PC-3 (cell line): ENCODE measurements around the gene PPP1R14C. TPM values are rescaled to one million over a fixed set of nuclear protein-coding genes. Genes with fewer than 3 reads are reported as not detected.
A peak's percentile ranks its signal among the peaks of the same experiment; 100 is the strongest.

Experiments used
- ATAC-seq: fragments of 200-7000 bp; cut with Tn5 transposase; 2 replicates; pipeline ENCODE4 v1.9.1; 2020; ENCODE audit warnings: mild to moderate bottlenecking, moderate library complexity
- BruUV-seq: library from RNA; stranded (reverse); fragments of 400-500 nt; replicated peaks from 2 replicates; lab custom pipeline; 2021; lab: Mats Ljungman, UMichigan
- CTCF ChIA-PET: fragments of 300-600 bp; sonication (Branson Sonifier 250); formaldehyde crosslinking; loops from one replicate; lab custom pipeline; 2022; ENCODE audit warnings: antibody characterized with exemption; lab: Charles Lee
- POLR2A ChIA-PET: fragments of 300-600 bp; sonication (Branson Sonifier 250); formaldehyde crosslinking; loops from one replicate; lab custom pipeline; 2022; ENCODE audit warnings: antibody characterized with exemption; ENCODE audit not compliant: unreplicated experiment; lab: Charles Lee
- DNase-seq: peaks from one replicate; pipeline ENCODE4 v3.0.0-alpha.2; 2015
- H2AFZ ChIP-seq: fragments of 300-600 bp; sonication (generic); 2 replicates; pipeline ENCODE4 v1.6.0; 2016; ENCODE audit warnings: antibody characterized with exemption, low read length
- H3F3A ChIP-seq: fragments of 300-600 bp; sonication (generic); one replicate; pipeline ENCODE4 v1.6.0; 2017; ENCODE audit warnings: antibody characterized with exemption, low read length, control low read depth, mild to moderate bottlenecking; ENCODE audit not compliant: unreplicated experiment
- H3K27ac ChIP-seq: fragments of 300-600 bp; sonication (generic); 2 replicates; pipeline ENCODE4 v1.5.1; 2016; ENCODE audit warnings: mild to moderate bottlenecking, low read length
- H3K27me3 ChIP-seq: fragments of 300-600 bp; sonication (generic); 2 replicates; pipeline ENCODE4 v1.6.1; 2016; ENCODE audit warnings: low read length, mixed read lengths
- H3K36me3 ChIP-seq: fragments of 300-600 bp; sonication (generic); 2 replicates; pipeline ENCODE4 v1.6.1; 2016; ENCODE audit warnings: low read depth, mixed run types, low read length, mixed read lengths
- H3K4me1 ChIP-seq: fragments of 300-600 bp; sonication (generic); 2 replicates; pipeline ENCODE4 v1.5.1; 2016; ENCODE audit warnings: low read length; ENCODE audit not compliant: insufficient read depth
- H3K4me2 ChIP-seq: fragments of 300-600 bp; sonication (generic); 2 replicates; pipeline ENCODE4 v1.6.0; 2016; ENCODE audit warnings: low read length
- H3K4me3 ChIP-seq: fragments of 300-600 bp; sonication (generic); 2 replicates; pipeline ENCODE4 v1.5.1; 2016; ENCODE audit warnings: mild to moderate bottlenecking, low read length, mixed read lengths
- H3K79me2 ChIP-seq: fragments of 300-600 bp; sonication (generic); 2 replicates; pipeline ENCODE4 v1.6.1; 2017; ENCODE audit warnings: low read length, mixed read lengths
- H3K9ac ChIP-seq: fragments of 300-600 bp; sonication (generic); 2 replicates; pipeline ENCODE4 v1.6.0; 2016; ENCODE audit warnings: mild to moderate bottlenecking, low read length
- H3K9me2 ChIP-seq: fragments of 300-600 bp; sonication (generic); replicated peaks from 2 replicates; pipeline ENCODE4 v1.6.1; 2016; ENCODE audit warnings: mixed run types, low read length, mixed read lengths
- H3K9me3 ChIP-seq: fragments of 300-600 bp; sonication (generic); 2 replicates; pipeline ENCODE4 v1.6.1; 2016; ENCODE audit warnings: low read length, mixed read lengths
- H4K20me1 ChIP-seq: fragments of 300-600 bp; sonication (generic); 2 replicates; pipeline ENCODE4 v1.6.1; 2016; ENCODE audit warnings: low read length, mixed read lengths
- EZH2 ChIP-seq: fragments of 300-600 bp; sonication (generic); IDR thresholded peaks from one replicate; pipeline ENCODE4 v1.6.1; 2017; ENCODE audit warnings: antibody characterized with exemption, mild to moderate bottlenecking, low read length; ENCODE audit not compliant: unreplicated experiment
- EZH2phosphoT487 ChIP-seq: fragments of 300-600 bp; sonication (generic); IDR thresholded peaks from 2 replicates; pipeline ENCODE4 v1.6.1; 2018; ENCODE audit warnings: mild to moderate bottlenecking, antibody characterized with exemption, low read length, borderline replicate concordance
- intact Hi-C: fragments of 100-400 bp; cut with micrococcal nuclease; formaldehyde crosslinking; loops from 2 replicates; pipeline ENCODE4 v1.9.0; 2023
- total RNA-seq: library from RNA; depleted of rRNA; stranded (reverse); fragments of >200 nt; gene quantifications from 2 replicates; pipeline ENCODE4 v1.2.3, GENCODE V29; 2014
- TF ChIP-seq, protein P1 (sequence below): fragments of 300-600 bp; sonication (generic); conservative IDR thresholded peaks from 2 replicates; pipeline ENCODE4 v1.5.1; 2017; ENCODE audit warnings: antibody characterized with exemption, low read depth, mild to moderate bottlenecking, low read length

PPP1R14C gene
- total RNA-seq, 1 experiment from 2014 or later: 1.1 TPM

DNA sequence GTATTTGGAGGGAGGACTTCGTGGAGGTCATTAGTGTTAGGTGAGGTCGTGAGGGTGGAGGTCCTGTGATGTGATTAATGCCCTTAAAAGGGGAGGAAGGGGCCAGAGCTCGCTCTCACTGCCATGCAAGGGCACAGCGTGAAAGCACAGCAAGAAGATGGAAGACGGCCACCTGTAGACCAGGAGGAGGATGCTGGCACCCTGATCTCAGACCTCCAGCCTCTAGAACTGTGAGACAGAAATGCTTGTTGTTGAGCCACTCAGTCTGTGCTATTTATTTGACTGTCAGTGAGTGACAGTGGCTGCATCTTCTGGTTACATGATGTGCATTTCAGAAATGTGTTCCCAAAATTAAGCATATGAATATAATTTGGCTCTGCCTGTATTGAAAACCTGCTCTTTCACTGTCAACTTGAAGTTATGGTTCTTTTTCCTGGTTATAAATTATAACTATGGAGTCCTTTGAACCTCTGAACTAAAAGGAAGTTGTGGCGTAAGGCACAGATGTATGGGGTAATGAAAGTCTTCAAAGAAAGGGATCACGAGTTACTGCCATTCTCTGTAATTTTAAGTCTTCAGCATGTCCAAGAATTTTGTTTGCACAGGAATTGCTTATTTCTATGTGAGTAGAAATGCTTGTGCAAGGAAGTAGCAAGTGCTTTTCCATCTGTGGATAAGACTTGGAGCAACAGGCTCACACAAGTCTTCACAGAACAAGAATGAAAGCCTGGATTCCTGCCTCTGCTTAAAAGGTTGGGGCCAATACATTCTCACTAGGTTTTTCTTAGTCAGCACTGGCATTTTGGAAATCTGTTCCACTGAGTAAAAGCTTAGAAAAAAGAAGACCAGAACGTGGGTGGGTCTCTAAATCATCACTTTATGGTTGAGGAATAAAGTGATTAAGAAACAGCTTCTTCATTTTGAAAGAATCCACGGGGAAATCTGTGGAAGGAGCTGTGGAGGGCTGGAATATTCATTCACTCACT is 10.3 kb downstream of the PPP1R14C start:
- Histone ChIP-seq H3K9me3 (no peaks in the 10 kb centered on the region), H3K4me3 (no peak overlapping the region), H3K4me1 (no peaks in the 10 kb centered on the region), H3K9ac (no peak overlapping the region), H3K4me2 (no peak overlapping the region), H3K79me2 (no peaks in the 10 kb centered on the region), H4K20me1 (no peaks in the 10 kb centered on the region), H3K36me3 (no peaks in the 10 kb centered on the region), H3K27me3 (no peaks in the 10 kb centered on the region), H2AFZ (no peak overlapping the region), H3K27ac (no peak overlapping the region), H3F3A (no peaks in the 10 kb centered on the region), H3K9me2 (no peaks in the 10 kb centered on the region)
- ATAC-seq (no peak), DNase-seq (no peak)
- CTCF ChIA-PET: no interaction called here
- POLR2A ChIA-PET: no interaction called here
- no peak for TF ChIP-seq EZH2
- no peak for TF ChIP-seq EZH2phosphoT487
- TF ChIP-seq, protein P1, sequence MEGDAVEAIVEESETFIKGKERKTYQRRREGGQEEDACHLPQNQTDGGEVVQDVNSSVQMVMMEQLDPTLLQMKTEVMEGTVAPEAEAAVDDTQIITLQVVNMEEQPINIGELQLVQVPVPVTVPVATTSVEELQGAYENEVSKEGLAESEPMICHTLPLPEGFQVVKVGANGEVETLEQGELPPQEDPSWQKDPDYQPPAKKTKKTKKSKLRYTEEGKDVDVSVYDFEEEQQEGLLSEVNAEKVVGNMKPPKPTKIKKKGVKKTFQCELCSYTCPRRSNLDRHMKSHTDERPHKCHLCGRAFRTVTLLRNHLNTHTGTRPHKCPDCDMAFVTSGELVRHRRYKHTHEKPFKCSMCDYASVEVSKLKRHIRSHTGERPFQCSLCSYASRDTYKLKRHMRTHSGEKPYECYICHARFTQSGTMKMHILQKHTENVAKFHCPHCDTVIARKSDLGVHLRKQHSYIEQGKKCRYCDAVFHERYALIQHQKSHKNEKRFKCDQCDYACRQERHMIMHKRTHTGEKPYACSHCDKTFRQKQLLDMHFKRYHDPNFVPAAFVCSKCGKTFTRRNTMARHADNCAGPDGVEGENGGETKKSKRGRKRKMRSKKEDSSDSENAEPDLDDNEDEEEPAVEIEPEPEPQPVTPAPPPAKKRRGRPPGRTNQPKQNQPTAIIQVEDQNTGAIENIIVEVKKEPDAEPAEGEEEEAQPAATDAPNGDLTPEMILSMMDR: no peak
- no TSS peak for BruUV-seq
- intact Hi-C loops: no loop called here

DNA sequence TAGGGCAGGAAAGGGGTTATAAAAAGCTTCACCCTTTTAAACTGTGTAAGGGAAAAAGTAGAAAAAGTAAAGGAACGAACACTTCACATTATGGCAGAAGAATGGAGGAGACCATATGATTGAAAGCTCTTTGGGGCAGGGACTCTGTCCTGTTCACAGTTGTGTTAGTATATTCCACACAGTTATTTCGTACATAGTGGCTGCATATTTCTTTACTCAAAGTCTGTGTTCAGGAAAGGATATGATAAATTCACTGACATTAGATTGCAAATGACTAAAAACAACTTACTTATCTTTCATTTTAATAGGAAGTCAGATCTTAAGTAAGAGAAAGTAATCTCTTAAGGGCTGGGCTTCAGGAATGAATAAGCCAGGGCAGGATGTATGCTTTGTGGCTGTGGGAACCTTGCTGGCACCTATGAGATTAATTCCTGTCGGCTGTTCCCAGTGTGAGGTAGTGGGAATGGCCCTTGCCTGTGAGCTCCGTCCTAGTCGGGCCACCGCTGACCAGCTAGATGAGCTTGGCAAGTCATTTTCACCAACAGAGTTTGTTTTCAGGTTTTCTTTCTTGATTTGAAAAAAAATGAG is 11.2 kb downstream of the PPP1R14C start:
- no peak overlapping the region for H3K4me2 ChIP-seq
- H3K9ac ChIP-seq: no peak overlapping the region
- BruUV-seq: no TSS peak
- intact Hi-C loops: no loop called here
- H3K9me2 ChIP-seq: no peaks in the 10 kb centered on the region
- H3K27ac ChIP-seq: no peak overlapping the region
- ATAC-seq: no peak
- ChIA-PET POLR2A (no interaction called here), CTCF (no interaction called here)
- H3K4me3 ChIP-seq: no peak overlapping the region
- peak; percentile 11 for DNase-seq
- H3K79me2 ChIP-seq: no peaks in the 10 kb centered on the region
- no peak overlapping the region for H2AFZ ChIP-seq
- H3K27me3 ChIP-seq: no peaks in the 10 kb centered on the region
- H3F3A ChIP-seq: no peaks in the 10 kb centered on the region
- H3K9me3 ChIP-seq: no peaks in the 10 kb centered on the region
- H3K4me1 ChIP-seq: no peaks in the 10 kb centered on the region
- no peaks in the 10 kb centered on the region for H4K20me1 ChIP-seq
- H3K36me3 ChIP-seq: no peaks in the 10 kb centered on the region
- TF ChIP-seq EZH2phosphoT487: no peak
- TF ChIP-seq, protein P1: no peak
- TF ChIP-seq EZH2: no peak
